C4-2B (cell line): ENCODE measurements around the gene VIL1.

ENCODE experiments used
- ZFX ChIP-seq: fragments of 450-650 bp; IDR thresholded peaks from 2 replicates; pipeline ENCODE4 v1.6.1; 2017
- TF ChIP-seq, protein P1 (sequence below): fragments of 450-650 bp; conservative IDR thresholded peaks from 2 replicates; pipeline ENCODE4 v1.5.1; 2017; ENCODE audit warnings: mild to moderate bottlenecking

DNA sequence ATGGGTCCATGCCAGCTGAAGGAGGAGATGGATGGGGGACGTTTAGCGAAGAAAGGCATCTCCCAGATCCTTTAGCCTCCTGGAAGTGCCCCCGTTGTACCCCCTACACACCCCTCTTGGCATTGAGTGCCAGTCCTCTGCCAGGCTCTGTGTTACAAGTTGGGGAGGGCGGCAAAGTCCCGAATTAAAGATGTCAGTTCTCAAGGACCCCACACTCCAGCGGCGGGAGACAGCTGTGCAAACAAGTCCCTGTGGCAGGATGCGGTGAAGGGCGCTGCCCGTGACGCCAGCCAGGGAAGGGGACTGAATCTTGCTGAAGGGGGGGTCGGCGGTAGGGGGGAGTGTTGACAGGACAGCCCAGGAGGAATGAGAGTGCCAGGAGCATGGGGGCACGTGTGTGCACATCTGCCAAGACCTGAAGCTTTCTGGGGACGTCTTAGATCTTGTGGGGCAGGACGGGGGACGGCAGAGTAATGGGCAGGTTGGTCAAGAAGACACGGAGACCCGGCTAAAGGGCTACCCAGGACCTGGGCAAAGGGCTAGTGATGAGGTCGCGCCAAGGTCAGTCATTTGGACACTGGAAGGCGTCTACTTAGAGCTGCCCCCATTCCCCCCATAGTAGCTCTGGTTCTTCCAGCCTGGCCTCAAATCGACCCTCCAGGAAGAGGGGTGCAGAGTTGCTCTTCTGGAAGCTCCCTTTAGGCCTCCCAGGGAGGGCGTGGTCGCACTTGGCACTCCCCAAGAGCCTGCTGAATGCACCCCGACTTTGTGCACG lies 22.0 kb upstream of the VIL1 start:
- TF ChIP-seq, protein P1, sequence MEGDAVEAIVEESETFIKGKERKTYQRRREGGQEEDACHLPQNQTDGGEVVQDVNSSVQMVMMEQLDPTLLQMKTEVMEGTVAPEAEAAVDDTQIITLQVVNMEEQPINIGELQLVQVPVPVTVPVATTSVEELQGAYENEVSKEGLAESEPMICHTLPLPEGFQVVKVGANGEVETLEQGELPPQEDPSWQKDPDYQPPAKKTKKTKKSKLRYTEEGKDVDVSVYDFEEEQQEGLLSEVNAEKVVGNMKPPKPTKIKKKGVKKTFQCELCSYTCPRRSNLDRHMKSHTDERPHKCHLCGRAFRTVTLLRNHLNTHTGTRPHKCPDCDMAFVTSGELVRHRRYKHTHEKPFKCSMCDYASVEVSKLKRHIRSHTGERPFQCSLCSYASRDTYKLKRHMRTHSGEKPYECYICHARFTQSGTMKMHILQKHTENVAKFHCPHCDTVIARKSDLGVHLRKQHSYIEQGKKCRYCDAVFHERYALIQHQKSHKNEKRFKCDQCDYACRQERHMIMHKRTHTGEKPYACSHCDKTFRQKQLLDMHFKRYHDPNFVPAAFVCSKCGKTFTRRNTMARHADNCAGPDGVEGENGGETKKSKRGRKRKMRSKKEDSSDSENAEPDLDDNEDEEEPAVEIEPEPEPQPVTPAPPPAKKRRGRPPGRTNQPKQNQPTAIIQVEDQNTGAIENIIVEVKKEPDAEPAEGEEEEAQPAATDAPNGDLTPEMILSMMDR = no peak
- no peak for TF ChIP-seq ZFX
